NB4 (cell line): ENCODE results near the gene BLVRB.

ENCODE experiments used
- TF ChIP-seq, protein P1 (sequence below): IDR thresholded peaks from one replicate; pipeline ENCODE4 v1.5.1; 2012; ENCODE audit warnings: low read depth, low read length
- TF ChIP-seq, protein P2 (sequence below): IDR thresholded peaks from 2 replicates; pipeline ENCODE4 v1.6.1; 2011; ENCODE audit warnings: low read depth, low read length

DNA sequence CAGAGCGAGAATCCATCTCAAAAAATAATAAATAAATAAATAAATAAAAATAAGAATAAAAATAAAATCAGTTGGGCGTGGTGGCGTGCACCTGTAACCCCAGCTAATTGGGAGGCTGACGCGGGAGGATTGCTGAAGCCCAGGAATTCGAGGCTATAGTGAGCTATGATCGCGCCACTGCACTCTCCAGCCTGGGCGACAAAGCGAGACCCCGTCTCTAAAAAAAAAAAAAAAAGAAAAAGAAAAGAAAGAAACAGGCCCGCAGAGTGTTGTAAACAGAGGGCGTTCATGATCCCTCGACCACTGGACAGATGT, 45.1 kb downstream of the BLVRB start:
- TF ChIP-seq, protein P1, sequence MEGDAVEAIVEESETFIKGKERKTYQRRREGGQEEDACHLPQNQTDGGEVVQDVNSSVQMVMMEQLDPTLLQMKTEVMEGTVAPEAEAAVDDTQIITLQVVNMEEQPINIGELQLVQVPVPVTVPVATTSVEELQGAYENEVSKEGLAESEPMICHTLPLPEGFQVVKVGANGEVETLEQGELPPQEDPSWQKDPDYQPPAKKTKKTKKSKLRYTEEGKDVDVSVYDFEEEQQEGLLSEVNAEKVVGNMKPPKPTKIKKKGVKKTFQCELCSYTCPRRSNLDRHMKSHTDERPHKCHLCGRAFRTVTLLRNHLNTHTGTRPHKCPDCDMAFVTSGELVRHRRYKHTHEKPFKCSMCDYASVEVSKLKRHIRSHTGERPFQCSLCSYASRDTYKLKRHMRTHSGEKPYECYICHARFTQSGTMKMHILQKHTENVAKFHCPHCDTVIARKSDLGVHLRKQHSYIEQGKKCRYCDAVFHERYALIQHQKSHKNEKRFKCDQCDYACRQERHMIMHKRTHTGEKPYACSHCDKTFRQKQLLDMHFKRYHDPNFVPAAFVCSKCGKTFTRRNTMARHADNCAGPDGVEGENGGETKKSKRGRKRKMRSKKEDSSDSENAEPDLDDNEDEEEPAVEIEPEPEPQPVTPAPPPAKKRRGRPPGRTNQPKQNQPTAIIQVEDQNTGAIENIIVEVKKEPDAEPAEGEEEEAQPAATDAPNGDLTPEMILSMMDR, result no peak
- TF ChIP-seq, protein P2, sequence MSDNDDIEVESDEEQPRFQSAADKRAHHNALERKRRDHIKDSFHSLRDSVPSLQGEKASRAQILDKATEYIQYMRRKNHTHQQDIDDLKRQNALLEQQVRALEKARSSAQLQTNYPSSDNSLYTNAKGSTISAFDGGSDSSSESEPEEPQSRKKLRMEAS, result no peak
